ENCODE measurements around the gene MYB. TPM values are rescaled to one million over a fixed set of nuclear protein-coding genes. Genes with fewer than 3 reads are reported as not detected.

Gene MYB
- total RNA-seq, 4 donors from 2014 or later: 0.13 to 1.2 (median 0.93) TPM; not detected in 1

DNA sequence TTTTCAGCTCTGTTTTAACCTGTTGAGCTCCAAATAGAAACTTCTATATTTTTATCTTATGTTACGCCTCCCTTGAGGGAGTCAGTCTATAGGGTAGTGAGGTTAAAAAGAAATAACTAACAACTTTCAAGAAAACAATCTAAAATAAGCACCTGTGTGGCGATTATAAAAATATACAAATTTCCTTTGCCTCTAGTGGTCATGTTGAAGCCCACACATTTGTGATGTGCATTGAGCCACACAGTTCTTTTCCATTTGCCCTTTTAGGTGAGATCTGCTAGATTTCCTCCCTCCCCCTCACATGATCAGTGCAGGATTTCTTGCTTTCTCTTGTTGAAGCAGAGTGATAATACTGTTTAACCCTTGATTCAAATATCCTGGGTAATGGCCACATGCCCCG, 84.2 kb downstream of the MYB start:
- H3K4me1 ChIP-seq: no peaks in the 10 kb centered on the region
- no peak for ATAC-seq
- WGBS, 2 donors (ENCODE audit: low coverage in 1 of 2): 92 to 95% methylated on average over 2 to 3 of the region's 3 CpGs

GRCh38 chr6:135266675-135267074, 85.6 kb downstream of the MYB start:
- Histone ChIP-seq H3K4me3 (no peak overlapping the region), H3K27ac (no peak overlapping the region), H3K27me3 (no peaks in the 10 kb centered on the region), H3K4me1 (no peaks in the 10 kb centered on the region), H3K36me3 (no peaks in the 10 kb centered on the region), H3K9me3 (no peaks in the 10 kb centered on the region)
- TF ChIP-seq CTCF (IDR thresholded peaks at IDR 0.05) (no peak), POLR2A (IDR thresholded peaks at IDR 0.05) (no peak), EP300 (IDR thresholded peaks at IDR 0.05) (no peak), POLR2AphosphoS5 (IDR thresholded peaks at IDR 0.05) (no peak)
- no peak for ATAC-seq
- WGBS, 2 donors (ENCODE audit: low coverage in 1 of 2): 83 to 84% methylated on average over 4 to 8 of the region's 8 CpGs

More for the DNA sequence above, 84.2 kb downstream of the MYB start:
- Histone ChIP-seq H3K4me3 (no peak overlapping the region), H3K36me3 (no peaks in the 10 kb centered on the region), H3K9me3 (no peaks in the 10 kb centered on the region), H3K27me3 (peaks cover 2% of the 10 kb centered on the region), H3K27ac (no peak overlapping the region)
- TF ChIP-seq POLR2AphosphoS5 (IDR thresholded peaks at IDR 0.05) (no peak), CTCF (IDR thresholded peaks at IDR 0.05) (no peak)

- Histone ChIP-seq H3K4me1 (no peaks in the 10 kb centered on the region), H3K27me3 (no peaks in the 10 kb centered on the region), H3K4me3 (no peak overlapping the region), H3K9me3 (no peaks in the 10 kb centered on the region), H3K36me3 (no peaks in the 10 kb centered on the region), H3K27ac (no peak overlapping the region)
- WGBS, 2 donors (ENCODE audit: low coverage in 1 of 2): 44 to 72% methylated on average over 2 of the region's 2 CpGs
- no peak for ATAC-seq
- TF ChIP-seq POLR2AphosphoS5 (IDR thresholded peaks at IDR 0.05): no peak
- no peak for TF ChIP-seq EP300 (IDR thresholded peaks at IDR 0.05)
- TF ChIP-seq POLR2A (IDR thresholded peaks at IDR 0.05): no peak
- TF ChIP-seq CTCF (IDR thresholded peaks at IDR 0.05): no peak
Observed at GRCh38 chr6:135267085-135267484, 86.0 kb downstream of the MYB start.

DNA sequence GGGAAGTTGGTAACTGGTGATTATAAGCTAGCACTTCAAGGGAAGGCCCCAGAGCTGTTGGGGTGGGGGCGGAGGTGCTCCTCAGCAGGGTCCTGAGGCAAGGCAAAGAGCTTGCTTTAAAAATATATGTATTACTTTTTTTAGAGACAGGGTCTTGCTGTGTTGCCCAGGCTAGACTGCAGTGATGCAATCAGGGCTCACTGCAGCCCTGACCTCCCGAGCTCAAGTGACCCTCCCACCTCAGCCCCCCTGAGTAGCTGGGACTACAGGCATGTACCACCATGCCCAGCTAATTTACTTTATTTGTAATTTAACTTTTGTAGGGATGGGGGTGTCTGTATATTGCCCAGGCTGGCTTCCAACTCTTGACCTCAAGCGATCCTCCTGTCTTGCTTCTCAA, 87.2 kb downstream of the MYB start:
- no peaks in the 10 kb centered on the region for H3K36me3 ChIP-seq
- H3K9me3 ChIP-seq: no peaks in the 10 kb centered on the region
- ATAC-seq: no peak
- H3K4me3 ChIP-seq: no peak overlapping the region
- H3K27ac ChIP-seq: no peak overlapping the region
- TF ChIP-seq CTCF (IDR thresholded peaks at IDR 0.05) (no peak), EP300 (IDR thresholded peaks at IDR 0.05) (no peak), POLR2AphosphoS5 (IDR thresholded peaks at IDR 0.05) (no peak), POLR2A (IDR thresholded peaks at IDR 0.05) (no peak)
- 85 to 94% methylated on average over 2 of the region's 3 CpGs for WGBS, 2 donors (ENCODE audit: low coverage in 1 of 2)
- no peaks in the 10 kb centered on the region for H3K4me1 ChIP-seq
- H3K27me3 ChIP-seq: no peaks in the 10 kb centered on the region

GRCh38 chr6:135268740-135269139, 87.6 kb downstream of the MYB start:
- TF ChIP-seq EP300 (IDR thresholded peaks at IDR 0.05) (no peak), POLR2AphosphoS5 (IDR thresholded peaks at IDR 0.05) (no peak), POLR2A (IDR thresholded peaks at IDR 0.05) (no peak), CTCF (IDR thresholded peaks at IDR 0.05) (no peak)
- Histone ChIP-seq H3K27ac (no peak overlapping the region), H3K36me3 (no peaks in the 10 kb centered on the region), H3K4me3 (no peak overlapping the region), H3K4me1 (no peaks in the 10 kb centered on the region), H3K9me3 (no peaks in the 10 kb centered on the region), H3K27me3 (no peaks in the 10 kb centered on the region)
- 90 to 100% methylated on average over 3 of the region's 3 CpGs for WGBS, 2 donors (ENCODE audit: low coverage in 1 of 2)
- no peak for ATAC-seq

Small RNA genes lying within 50 kb of the gene (small RNA-seq; reads per million reads assigned to genes)
- 0 reads per million in 4 donors for gene MIR548A2

Other genes starting within 250 kb of the MYB start
- gene ALDH8A1, start 231.2 kb upstream of the MYB start, total RNA-seq: 10 to 100 TPM in 1 of 4 donors, 1 to 10 TPM in 3; 1.2 to 21.8 (median 2.5) TPM
- 100 to 1,000 TPM in 1 of 4 donors, 10 to 100 TPM in 3; 56.5 to 159 (median 67.6) TPM for gene HBS1L, start 126.5 kb upstream of the MYB start, total RNA-seq